Spleen (tissue), 7 donors: ENCODE results near the gene CDON.

Experiments used
- CTCF ChIP-seq, 11 experiments: fragments of 200-600 bp in 7 of 11; fragments of 450-650 bp in 4 of 11; sonication (generic) in 4 of 11; IDR thresholded peaks in 8 of 11; conservative IDR thresholded peaks in 3 of 11; 1 replicate in 7 of 11; 2 replicates in 4 of 11; pipeline versions ENCODE4 v1.4.0 to v1.8.0; 2016 to 2021; ENCODE audit warnings: antibody characterized with exemption in 11 of 11, inconsistent platforms in 4 of 11, mild to moderate bottlenecking in 1 of 11
- POLR2A ChIP-seq, 3 donors: fragments of 450-650 bp; IDR thresholded peaks; one replicate each; pipeline ENCODE4 v1.5.1; 2017; ENCODE audit warnings: antibody characterized with exemption in 3 of 3, mild to moderate bottlenecking in 1 of 3
- POLR2AphosphoS5 ChIP-seq, 3 donors: sonication (generic); formaldehyde crosslinking; IDR thresholded peaks; one replicate each; pipeline ENCODE4 v1.5.1; 2017; ENCODE audit warnings: antibody characterized with exemption in 3 of 3
- donor health status: DM: no; HTN: no; CAD: no; lungs with moderate emphysema.
- donor health status: DM: no; HTN: no; CAD: no.
- donor health status: DM: no; HTN: no; CAD: no.

- TF ChIP-seq POLR2AphosphoS5 (IDR thresholded peaks at IDR 0.05) (no peak), CTCF (IDR thresholded peaks at IDR 0.05 in 8 of 11, conservative IDR thresholded peaks at IDR 0.05 in 3 of 11) (no peak), POLR2A (IDR thresholded peaks at IDR 0.05) (no peak)
These were observed 36.1 kb downstream of the CDON start for GRCh38 chr11:126026579-126026978.
